ENCODE measurements around the gene CAPN12. TPM values are rescaled to one million over a fixed set of nuclear protein-coding genes. Genes with fewer than 3 reads are reported as not detected.

Gene CAPN12
- total and polyA plus RNA-seq, 2 of the 8 experiments (the other 6 are each of a cell fraction or from before 2014, with no cell fraction given) = 8.8 to 20.0 TPM

DNA sequence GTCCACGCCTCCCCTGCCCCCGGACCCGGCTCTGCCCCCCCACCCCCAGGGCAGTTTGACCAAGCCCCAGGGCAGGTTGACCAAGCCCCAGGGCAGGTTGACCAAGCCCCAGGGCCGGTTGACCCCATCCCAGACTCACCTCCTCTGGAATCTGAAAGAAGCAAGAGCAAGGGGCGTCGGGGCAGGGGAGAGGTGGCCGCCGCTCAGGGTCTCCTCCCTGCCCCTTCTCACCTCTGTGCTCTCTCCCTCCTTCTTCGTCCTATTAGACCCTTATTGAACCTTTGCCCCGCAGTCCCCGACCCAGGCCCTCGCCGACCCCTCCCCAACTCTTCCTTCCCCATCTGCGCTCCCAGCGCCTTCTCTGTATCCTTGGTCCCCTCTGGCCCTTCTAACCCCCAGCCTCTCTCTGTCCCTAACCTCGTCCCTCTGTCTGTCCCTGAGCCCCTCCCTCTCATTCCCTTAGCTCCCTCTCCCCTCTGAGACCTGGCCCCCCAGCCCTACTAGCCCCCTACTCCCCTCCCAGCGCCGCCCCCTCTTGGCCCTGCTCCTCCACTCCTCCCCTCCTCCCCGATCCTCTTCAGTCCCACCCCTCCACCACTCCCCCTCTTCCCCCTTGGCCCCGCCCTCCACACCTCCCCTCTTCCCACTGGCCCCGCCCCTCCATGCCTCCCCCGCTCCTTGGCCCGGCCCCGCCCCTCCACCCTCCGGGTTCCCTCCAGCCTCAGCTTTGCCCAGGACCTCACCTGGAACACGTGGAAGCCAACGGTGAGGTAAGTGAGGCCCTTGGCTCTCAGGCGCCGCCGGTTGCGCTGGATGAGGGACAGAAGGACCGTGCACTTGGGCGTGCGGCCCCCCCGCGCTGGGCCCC is 7.6 kb downstream of the CAPN12 start:
- POLR2A ChIA-PET (ENCODE audit: partially characterized antibody) = interaction anchor here (0.6 to 1.6 kb wide), 7 partner anchors 33 to 115 kb away, joined by 3 to 6 read pairs (median 3); no protein-coding TSS in a partner anchor
- peaks cover 4 to 16% (median 13%) of the 10 kb centered on the region in 4 experiments for H3K27me3 ChIP-seq (replicated peaks in 1 of 4; ENCODE audit: control insufficient read depth in 3 of 4, extremely low read depth in 1 of 4, insufficient read depth in 3 of 4, low read length in 3 of 4)
- TF ChIP-seq TAF7 (optimal IDR thresholded peaks at IDR 0.05; ENCODE audit: borderline replicate concordance, low read depth, low read length) (no peak), TEAD4 (IDR thresholded peaks at IDR 0.05; ENCODE audit: low read depth, low read length) (no peak), CHD1 (IDR thresholded peaks at IDR 0.05; ENCODE audit: low read depth, low read length) (no peak), HDAC6 (IDR thresholded peaks at IDR 0.05; ENCODE audit: low read depth, low read length) (no peak), TAF1 (IDR thresholded peaks at IDR 0.05; ENCODE audit: low read depth, low read length) (0 out of 2 replicates have a peak, but pooled peaks have one; percentile 10), TBP (IDR thresholded peaks at IDR 0.05; ENCODE audit: low read depth, low read length) (no peak), GTF2F1 (IDR thresholded peaks at IDR 0.05; ENCODE audit: borderline replicate concordance, low read depth, low read length) (peak; percentile 64; the same call in 1 of the 2 replicates), HDAC2 (IDR thresholded peaks at IDR 0.05; ENCODE audit: borderline replicate concordance in 1 of 2, low read depth in 2 of 2, low read length in 2 of 2) (no peak), BACH1 (IDR thresholded peaks at IDR 0.05; ENCODE audit: low read length) (no peak), CTBP2 (IDR thresholded peaks at IDR 0.05; ENCODE audit: borderline replicate concordance, insufficient read depth, insufficient read length, low read length) (no peak)
- TF ChIP-seq, protein P1, sequence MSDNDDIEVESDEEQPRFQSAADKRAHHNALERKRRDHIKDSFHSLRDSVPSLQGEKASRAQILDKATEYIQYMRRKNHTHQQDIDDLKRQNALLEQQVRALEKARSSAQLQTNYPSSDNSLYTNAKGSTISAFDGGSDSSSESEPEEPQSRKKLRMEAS (IDR thresholded peaks at IDR 0.05) = peak; percentile 99

More for the DNA sequence above, 7.6 kb downstream of the CAPN12 start:
- Histone ChIP-seq H3K36me3 (ENCODE audit: control insufficient read depth in 2 of 4, insufficient read depth in 4 of 4, low read length in 3 of 4) (peaks cover 0 to 3% (median 0%) of the 10 kb centered on the region in 4 experiments; a peak in 1 of 8 replicates), H3K56ac (replicated peaks; ENCODE audit: insufficient read length, low read depth, low read length) (no peak overlapping the region), H4K20me1 (replicated peaks in 1 of 2; ENCODE audit: control insufficient read depth in 1 of 2, insufficient read depth in 2 of 2, low read length in 2 of 2) (peaks cover 0 to 7% of the 10 kb centered on the region in 2 experiments), H2BK20ac (ENCODE audit: low read length) (no peak overlapping the region), H3K4me1 (replicated peaks in 1 of 4; ENCODE audit: control insufficient read depth in 3 of 4, insufficient read depth in 4 of 4, low read length in 3 of 4) (peaks cover 0 to 15% (median 10%) of the 10 kb centered on the region in 4 experiments; a peak in 6 of 7 replicates), H2AK5ac (ENCODE audit: low read depth, low read length) (no peak overlapping the region), H2BK12ac (ENCODE audit: low read depth, low read length) (no peak overlapping the region), H2BK5ac (ENCODE audit: low read depth, low read length) (no peak overlapping the region), H4K5ac (ENCODE audit: insufficient read length, low read depth, low read length) (no peak overlapping the region), H3K27ac (ENCODE audit: low read depth, low read length) (no peak overlapping the region), H3K4ac (replicated peaks; ENCODE audit: insufficient read length, low read depth, low read length) (no peak overlapping the region), H3K79me2 (ENCODE audit: control insufficient read depth in 1 of 2, insufficient read depth in 2 of 2, low read length in 2 of 2) (no peaks in the 10 kb centered on the region), H3K4me3 (ENCODE audit: extremely low read depth in 1 of 4, insufficient read depth in 2 of 4, low read depth in 3 of 4, low read length in 4 of 4) (peak overlapping the region; percentile 24 to 63 (median 32); a peak in 7 of 8 replicates), H3K23ac (ENCODE audit: insufficient read length) (no peak overlapping the region), H3K4me2 (ENCODE audit: insufficient read depth in 1 of 2, low read depth in 2 of 2, low read length in 2 of 2) (peak overlapping the region; percentile 65 to 73), H2BK15ac (ENCODE audit: low read length) (no peak overlapping the region), H3K23me2 (ENCODE audit: low read depth, low read length) (peaks cover 10% of the 10 kb centered on the region; the same call in 1 of the 2 replicates), H3K9me3 (ENCODE audit: insufficient read depth in 2 of 2, low read depth in 1 of 2, low read length in 1 of 2) (peaks cover 0 to 3% of the 10 kb centered on the region in 2 experiments; a peak in 1 of 4 replicates), H3K14ac (ENCODE audit: insufficient read length) (no peak overlapping the region), H2BK120ac (replicated peaks; ENCODE audit: low read depth, low read length) (no peak overlapping the region), H2AFZ (ENCODE audit: low read length) (no peak overlapping the region), H3K18ac (ENCODE audit: extremely low read depth, low read length) (no peak overlapping the region), H4K91ac (replicated peaks; ENCODE audit: insufficient read length, low read length) (no peak overlapping the region), H4K8ac (ENCODE audit: extremely low read depth, insufficient read depth, low read length) (peak overlapping the region; percentile 71; the same call in 1 of the 2 replicates), H3K79me1 (ENCODE audit: low read depth, low read length) (peaks cover 2% of the 10 kb centered on the region), H3K9ac (replicated peaks in 1 of 4; ENCODE audit: extremely low read depth in 1 of 4, low read depth in 3 of 4, low read length in 3 of 4) (no peak overlapping the region)
- DNase-seq (ENCODE audit: low read depth in 1 of 2, low spot score in 2 of 2) (peak; percentile 36 to 91), FAIRE-seq (no peak)
- WGBS, 2 experiments (ENCODE audit: extremely low coverage in 1 of 2, insufficient coverage in 1 of 2, insufficient read length in 1 of 2, insufficient replicate concordance in 2 of 2, low coverage in 1 of 2, low lambda C conversion rate in 2 of 2, missing lambda C conversion rate in 1 of 2) = 15% methylated on average over 8 of the region's 36 CpGs; no CpG with 5 or more reads in 1 of the 2 experiments
- CTCF ChIA-PET (ENCODE audit: partially characterized antibody) = interaction anchor here (0.7 to 2.0 kb wide), 3 partner anchors 10 to 197 kb away, joined by 3 to 5 read pairs (median 4); no protein-coding TSS in a partner anchor
